HG03521 (cell line): ENCODE data around the gene HOXD8.

ENCODE experiments used
- ATAC-seq: cut with Tn5 transposase; IDR thresholded peaks from one replicate; pipeline ENCODE4 v1.9.1; 2021; ENCODE audit warnings: mild to moderate bottlenecking, moderate library complexity; ENCODE audit not compliant: unreplicated experiment

HOXD8 gene

DNA sequence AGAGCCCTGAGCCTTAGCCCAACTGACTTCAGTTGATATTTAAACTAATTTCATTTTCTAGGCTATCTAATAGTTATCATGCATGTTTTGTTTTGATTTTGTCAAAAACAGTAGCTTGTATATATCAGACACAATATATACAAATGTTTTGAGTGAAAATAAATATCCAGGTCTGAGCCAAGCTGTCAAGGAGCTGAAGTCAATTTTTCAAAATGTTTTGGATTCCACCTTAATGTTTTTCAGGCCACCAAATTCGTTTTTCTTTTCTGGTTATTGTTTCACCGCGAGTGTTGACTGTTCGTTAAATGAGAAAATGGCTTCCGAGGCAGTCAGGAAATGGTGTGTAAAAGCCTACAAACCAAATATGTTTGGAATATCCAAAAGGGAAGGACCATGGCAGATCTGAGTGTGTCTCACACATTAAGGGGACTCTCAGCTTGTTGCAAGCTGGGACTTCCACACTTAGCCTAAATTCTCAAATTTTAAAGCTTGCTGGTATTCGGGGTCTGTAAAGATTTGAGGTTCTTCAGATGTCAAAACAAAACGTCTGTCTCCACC is 27.1 kb upstream of the HOXD8 start:
- no peak for ATAC-seq

GRCh38 chr2:176103194-176103593 is 26.3 kb upstream of the HOXD8 start:
- no peak for ATAC-seq

DNA sequence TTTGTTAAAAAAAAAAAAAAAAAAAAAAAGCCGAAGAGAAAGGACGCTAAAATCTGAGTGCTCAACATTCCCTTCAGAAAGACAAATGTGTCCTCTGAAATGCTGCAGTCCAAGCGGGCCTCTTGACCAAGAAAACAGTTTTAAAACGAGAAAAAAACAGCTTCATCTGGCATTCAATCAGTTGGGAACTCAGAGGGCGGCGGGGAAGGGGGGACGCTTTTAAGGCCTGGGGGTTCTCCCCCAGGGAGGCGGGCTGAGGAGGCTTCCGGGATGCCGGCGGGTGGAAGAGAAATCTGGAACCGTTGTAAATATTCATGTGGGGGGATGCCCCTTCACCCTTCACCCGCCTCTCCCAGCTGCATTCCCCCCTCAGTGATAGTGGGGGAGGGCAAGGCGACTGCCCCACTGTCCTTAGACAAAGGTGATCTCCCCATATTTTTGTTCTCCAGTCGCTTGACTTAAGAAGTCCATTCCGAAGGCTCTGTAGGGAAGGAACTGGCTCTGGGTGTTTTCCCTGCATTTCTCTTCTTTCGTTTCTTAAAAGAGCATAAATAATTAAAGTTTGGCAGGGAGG is 25.7 kb upstream of the HOXD8 start:
- ATAC-seq = no peak

DNA sequence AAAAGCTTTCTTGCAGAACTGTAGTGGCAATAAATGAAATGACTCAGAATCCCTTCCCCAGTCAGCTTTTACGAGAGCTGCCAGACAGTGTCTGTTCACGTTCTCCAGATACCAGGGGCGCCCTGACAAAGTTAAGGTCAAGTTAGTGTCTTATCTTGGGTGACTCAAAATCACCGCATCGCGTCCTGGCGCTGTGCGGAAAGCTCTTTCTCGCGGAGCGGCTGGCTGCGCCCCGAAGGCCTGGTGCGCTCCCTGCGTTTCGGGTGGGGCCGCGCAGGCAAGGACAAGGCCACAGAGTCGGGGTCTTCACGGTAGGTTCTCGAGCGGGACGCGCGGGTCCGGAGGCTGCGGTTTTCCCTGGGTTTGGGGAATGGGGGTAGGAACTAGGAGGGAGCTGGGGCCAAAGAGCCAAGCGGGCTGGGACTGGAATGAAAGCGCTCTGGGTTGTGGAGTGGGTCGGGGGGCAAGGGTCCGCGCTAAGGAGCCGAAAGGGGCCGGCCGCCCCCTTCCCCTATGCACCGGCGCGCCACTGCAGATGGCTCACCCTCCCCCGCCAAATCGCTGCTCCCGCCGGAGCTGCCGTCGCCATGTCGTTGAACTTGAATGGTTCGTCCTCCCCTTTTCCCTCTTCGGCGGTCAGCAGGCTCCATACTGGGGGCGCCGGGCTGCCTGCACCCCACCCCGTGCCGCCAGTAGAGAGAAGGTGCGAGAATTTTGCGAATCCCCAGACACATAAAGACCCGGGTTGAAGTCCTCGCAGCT is 25.0 kb upstream of the HOXD8 start:
- ATAC-seq = no peak

- no peak for ATAC-seq
Measured at GRCh38 chr2:176105078-176105729, 24.3 kb upstream of the HOXD8 start.

DNA sequence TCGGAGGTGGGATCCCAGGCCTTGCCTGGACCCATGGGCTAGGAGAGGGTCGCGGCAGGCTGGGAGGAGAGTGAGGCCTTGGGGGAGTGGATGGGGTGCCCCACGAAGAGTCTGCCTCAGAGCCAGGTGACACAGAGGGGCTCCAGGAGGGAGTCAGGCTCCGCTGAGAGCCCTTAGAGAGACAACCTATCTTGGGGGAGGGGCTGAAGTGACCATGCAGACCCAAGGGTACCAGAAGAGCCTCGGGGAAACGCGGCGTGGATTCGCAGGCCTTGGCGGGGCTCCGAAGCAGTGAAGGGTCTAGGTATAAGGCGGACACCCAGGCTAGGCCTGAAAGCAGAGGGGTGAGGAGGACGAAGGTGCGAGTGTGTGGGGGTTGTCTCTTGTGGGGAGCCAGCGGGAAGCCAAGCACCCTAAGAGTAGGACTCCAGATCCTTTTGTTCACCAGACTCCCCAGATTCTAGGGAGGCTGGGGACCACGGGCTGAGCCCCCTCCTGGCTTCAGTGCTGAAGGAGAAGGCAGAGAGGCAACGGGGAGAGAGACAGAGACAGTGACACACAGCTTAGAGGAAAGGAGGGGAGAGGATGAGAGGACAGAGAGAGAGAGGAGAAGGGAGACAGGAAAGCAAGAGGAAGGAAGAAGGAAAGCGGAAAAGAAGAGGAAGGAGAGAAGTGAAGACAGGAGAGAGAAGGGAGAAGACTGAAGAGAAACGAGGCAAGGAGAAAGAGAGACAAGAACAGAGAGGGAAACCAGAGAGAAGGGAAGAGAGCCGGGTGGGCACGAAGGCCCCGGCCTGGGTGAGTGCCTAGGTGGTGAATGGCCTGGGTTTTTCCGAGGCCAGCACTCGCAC is 23.6 kb upstream of the HOXD8 start:
- no peak for ATAC-seq

- no peak for ATAC-seq
Measured at GRCh38 chr2:176106581-176107539, 22.6 kb upstream of the HOXD8 start, which contains the start of gene HOXD11. TSS of gene HOXD11 (plus strand) at chr2:176107280. CDS start at chr2:176107356, 76 bp downstream.

DNA sequence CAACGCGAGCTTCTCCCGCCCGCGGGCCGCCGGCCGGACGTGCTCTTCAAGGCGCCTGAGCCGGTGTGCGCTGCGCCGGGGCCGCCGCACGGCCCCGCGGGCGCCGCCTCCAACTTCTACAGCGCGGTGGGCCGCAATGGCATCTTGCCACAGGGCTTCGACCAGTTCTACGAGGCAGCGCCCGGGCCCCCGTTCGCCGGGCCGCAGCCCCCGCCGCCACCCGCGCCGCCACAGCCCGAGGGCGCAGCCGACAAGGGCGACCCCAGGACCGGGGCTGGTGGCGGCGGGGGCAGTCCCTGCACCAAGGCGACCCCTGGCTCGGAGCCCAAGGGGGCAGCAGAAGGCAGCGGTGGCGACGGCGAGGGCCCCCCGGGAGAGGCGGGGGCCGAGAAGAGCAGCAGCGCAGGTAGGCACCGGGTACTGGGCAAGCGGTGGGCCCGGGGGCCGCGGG is 21.7 kb upstream of the HOXD8 start:
- ATAC-seq = no peak

GRCh38 chr2:176109192-176109901 is 20.2 kb upstream of the HOXD8 start:
- ATAC-seq = no peak

DNA sequence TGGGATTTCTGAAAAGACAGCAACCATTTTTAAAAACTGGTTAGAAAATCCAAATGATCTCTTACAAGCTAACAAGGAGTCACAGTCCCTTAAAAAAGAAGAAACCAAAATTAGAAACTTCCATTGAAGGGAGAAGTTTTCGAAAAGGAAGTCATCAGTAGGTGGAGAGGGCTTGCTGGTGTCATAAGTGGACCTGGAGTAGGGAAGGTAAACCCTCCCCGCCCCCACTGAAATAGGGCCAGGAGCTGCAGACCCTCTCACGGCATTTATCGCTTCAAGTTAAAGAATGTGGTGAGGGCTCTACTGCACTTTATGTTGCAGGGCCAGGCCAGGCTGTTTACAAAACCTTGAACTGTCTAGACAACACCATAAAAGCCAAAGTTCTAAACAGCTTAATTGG is 19.6 kb upstream of the HOXD8 start:
- ATAC-seq = no peak

DNA sequence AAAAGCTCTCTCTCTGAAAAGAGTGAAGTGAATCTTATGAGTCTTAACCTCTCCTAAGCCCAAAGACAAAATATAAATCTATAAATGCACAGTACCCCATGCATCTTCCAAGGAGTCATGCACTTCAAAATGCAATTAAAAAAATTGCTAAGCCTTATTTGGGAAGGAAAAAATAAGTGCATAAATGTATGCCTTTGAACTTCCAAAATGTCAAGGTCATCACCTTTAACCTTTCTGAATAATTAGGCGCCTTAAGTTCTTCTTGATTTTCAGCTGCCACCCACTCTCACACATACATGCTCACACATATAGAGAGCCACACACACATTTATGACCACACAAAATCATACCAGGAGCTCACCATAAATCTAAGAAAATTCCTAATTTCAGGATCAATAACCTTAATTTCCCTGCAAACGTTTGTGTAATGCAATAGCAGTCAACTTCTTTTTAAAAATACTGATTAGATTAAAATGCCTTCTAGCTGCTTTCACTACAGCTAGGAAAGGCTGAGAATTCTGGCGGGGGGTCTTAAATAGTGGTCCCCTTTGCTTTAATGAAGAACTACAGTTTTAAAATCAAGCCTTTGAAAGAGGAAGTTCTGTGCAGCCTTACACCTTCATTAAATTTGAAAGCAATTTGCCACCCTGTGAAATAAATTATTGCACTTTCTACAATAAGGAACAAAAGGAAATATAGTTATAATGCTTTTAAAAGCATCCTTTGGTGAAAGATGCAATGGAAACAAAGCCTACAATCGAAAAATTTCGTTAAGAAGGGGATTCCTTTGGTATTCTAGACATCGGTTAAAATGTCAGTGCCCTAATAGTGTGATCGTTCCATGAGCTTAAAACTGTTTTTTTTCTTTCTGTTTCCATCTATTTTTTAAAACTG is 18.8 kb upstream of the HOXD8 start:
- no peak for ATAC-seq

DNA sequence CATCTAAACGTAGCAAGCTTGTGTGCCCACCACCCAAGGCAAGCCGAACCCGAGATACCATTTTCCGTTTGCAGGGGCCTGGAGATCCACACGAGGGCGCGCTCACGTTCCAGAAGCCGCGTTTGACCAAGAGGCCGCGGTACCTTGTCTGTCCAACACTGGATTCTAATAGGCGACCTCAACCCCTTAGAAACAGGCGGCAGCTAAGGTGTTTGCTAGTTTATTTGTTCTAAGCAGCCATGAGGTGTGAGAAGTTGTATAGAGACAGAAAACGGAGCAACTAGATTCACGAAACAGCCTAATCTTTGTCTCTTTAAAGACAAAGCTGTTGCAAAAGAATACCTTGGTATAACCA is 18.2 kb upstream of the HOXD8 start:
- ATAC-seq = no peak

DNA sequence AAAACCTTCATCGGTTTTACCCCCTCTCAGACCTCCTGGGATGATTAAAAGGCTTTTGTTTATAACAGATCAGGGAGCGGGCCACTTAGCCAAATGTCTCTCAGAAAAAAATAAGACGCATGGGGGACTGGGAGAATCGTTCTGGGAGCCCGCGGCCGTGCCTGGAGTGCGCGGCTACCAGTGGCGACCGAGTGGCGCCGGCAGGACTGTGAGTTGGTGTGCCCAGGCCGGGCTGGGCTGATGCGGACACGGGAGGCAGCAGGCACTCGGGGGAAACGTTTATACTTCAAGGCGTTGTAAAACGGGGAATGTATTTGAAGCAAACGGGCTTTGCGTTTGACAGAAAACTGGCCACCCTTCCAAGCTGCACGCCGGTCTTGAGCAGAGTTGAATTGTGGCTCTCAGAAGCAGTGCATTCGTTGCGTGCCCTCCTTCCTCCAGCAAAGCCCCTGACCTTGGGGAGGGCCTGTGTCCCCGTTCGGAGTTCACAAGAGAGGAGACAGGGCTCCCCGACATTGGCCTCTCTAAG is 17.6 kb upstream of the HOXD8 start:
- ATAC-seq = no peak

DNA sequence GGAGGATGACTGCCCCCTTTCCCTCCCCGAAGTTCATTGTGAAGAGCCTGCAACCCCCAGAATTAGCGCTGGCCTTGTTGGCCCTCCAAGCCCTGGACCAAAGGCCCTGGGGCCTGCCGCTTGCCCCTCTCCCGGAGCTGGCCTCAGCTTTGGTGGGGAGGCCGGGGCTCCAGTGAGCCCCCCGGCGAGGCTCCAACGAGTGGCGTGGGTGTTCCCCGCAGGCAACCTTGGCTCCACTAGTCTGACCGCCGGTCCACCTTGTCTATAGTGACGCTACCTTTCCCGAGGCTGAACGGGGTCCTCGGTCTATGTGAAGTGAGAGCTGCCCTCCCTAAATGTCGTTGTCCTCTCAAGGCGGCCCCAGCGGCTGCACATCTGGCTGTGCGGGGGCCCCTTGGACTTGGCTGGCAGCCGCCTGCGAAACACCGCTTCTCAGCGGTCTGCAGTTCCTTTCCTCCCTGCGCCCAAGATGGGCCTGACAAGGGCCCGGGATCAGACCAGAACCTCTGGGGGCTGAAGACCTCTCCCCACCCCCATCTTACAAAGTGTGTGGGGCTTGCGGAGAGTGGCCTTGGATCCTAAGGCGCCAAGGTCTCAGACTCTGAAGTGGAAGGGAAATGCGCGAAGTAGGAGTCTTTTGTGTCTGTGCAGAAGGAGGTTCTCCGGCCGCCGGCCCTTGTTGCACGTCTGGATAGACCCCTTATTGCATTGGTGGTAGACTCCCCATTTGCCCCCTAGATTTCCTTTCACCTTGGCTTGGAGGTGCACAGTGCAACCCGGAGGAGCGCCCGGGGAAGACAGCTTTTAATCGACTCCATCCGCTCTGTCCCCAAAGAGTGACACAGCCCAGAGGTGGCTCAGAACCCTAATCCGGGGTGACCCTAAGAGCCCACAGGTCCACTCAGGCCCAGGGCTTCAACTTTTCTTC is 16.9 kb upstream of the HOXD8 start:
- no peak for ATAC-seq

GRCh38 chr2:176114120-176114929 is 15.2 kb upstream of the HOXD8 start:
- ATAC-seq = no peak
